OCI-LY7 (cell line): ENCODE results near the gene AGA.

Source experiments
- EZH2phosphoT487 ChIP-seq: fragments of 200-600 bp; sonication (generic); IDR thresholded peaks from 2 replicates; pipeline ENCODE4 v1.6.1; 2018; ENCODE audit warnings: low read depth, borderline replicate concordance, mild to moderate bottlenecking, mixed run types, antibody characterized with exemption, low read length, moderate library complexity, mixed read lengths
- TF ChIP-seq, protein P1 (sequence below): fragments of 200-600 bp; sonication (generic); conservative IDR thresholded peaks from 2 replicates; pipeline ENCODE4 v1.5.1; 2014; ENCODE audit warnings: mild to moderate bottlenecking, antibody characterized with exemption, low read length, moderate library complexity, mixed read lengths

DNA sequence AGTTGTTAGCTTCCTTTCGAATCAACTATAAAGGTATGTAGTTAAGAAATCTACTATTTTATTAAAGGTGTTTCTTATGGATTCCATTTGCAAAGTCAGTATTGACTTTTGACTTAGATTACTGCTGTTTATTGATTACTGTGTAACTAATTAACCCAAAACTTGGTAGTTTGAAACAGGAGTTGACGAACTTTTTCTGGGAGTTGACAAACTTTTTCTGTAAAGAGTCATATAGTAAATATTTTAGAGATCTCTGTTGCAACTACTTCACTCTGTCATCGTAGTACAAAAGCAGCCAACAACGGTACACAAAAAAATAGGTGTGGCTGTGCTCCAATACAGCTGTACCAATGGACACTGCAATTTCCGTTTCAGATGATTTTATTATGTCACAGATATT lies 30.2 kb downstream of the AGA start:
- TF ChIP-seq, protein P1, sequence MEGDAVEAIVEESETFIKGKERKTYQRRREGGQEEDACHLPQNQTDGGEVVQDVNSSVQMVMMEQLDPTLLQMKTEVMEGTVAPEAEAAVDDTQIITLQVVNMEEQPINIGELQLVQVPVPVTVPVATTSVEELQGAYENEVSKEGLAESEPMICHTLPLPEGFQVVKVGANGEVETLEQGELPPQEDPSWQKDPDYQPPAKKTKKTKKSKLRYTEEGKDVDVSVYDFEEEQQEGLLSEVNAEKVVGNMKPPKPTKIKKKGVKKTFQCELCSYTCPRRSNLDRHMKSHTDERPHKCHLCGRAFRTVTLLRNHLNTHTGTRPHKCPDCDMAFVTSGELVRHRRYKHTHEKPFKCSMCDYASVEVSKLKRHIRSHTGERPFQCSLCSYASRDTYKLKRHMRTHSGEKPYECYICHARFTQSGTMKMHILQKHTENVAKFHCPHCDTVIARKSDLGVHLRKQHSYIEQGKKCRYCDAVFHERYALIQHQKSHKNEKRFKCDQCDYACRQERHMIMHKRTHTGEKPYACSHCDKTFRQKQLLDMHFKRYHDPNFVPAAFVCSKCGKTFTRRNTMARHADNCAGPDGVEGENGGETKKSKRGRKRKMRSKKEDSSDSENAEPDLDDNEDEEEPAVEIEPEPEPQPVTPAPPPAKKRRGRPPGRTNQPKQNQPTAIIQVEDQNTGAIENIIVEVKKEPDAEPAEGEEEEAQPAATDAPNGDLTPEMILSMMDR, result no peak
- TF ChIP-seq EZH2phosphoT487, result no peak
